Measurements from ENCODE around the gene C1D. TPM values are rescaled to one million over a fixed set of nuclear protein-coding genes. Genes with fewer than 3 reads are reported as not detected.

Gene C1D
- total and polyA plus RNA-seq, 2 donors from 2014 or later = 23.0 to 34.2 TPM

GRCh38 chr2:68108120-68108519, 45.3 kb upstream of the C1D start:
- Histone ChIP-seq H3K9ac (ENCODE audit: low read length in 3 of 3) (no peak overlapping the region), H3K27me3 (ENCODE audit: control insufficient read depth, insufficient read depth, low read length) (no peaks in the 10 kb centered on the region), H3K4me1 (ENCODE audit: control insufficient read depth in 2 of 3, insufficient read depth in 2 of 3, low read depth in 1 of 3, low read length in 3 of 3) (no peaks in the 10 kb centered on the region), H3K9me3 (ENCODE audit: control insufficient read depth in 2 of 3, insufficient read depth in 1 of 3, low read length in 3 of 3) (peaks cover 0 to 4% (median 0%) of the 10 kb centered on the region in 3 donors), H3K4me3 (ENCODE audit: low read length in 3 of 3) (no peak overlapping the region), H3K36me3 (ENCODE audit: control insufficient read depth in 2 of 3, insufficient read depth in 3 of 3, low read length in 3 of 3) (no peaks in the 10 kb centered on the region), H3K27ac (ENCODE audit: low read depth in 2 of 2, low read length in 2 of 2) (no peak overlapping the region)
- DNase-seq (no peak), FAIRE-seq (no peak)
- no peak for TF ChIP-seq CTCF (IDR thresholded peaks at IDR 0.05; ENCODE audit: borderline replicate concordance, extremely low read depth, insufficient read depth)
- intact Hi-C loops (cut with DNase I) = no loop called here

- FAIRE-seq (no peak), DNase-seq (no peak)
- no peak for TF ChIP-seq CTCF (IDR thresholded peaks at IDR 0.05; ENCODE audit: borderline replicate concordance, extremely low read depth, insufficient read depth)
- Histone ChIP-seq H3K9ac (ENCODE audit: low read length in 3 of 3) (no peak overlapping the region), H3K9me3 (ENCODE audit: control insufficient read depth in 2 of 3, insufficient read depth in 1 of 3, low read length in 3 of 3) (peaks cover 0 to 4% (median 0%) of the 10 kb centered on the region in 3 donors), H3K4me1 (ENCODE audit: control insufficient read depth in 2 of 3, insufficient read depth in 2 of 3, low read depth in 1 of 3, low read length in 3 of 3) (no peaks in the 10 kb centered on the region), H3K36me3 (ENCODE audit: control insufficient read depth in 2 of 3, insufficient read depth in 3 of 3, low read length in 3 of 3) (no peaks in the 10 kb centered on the region), H3K27ac (ENCODE audit: low read depth in 2 of 2, low read length in 2 of 2) (no peak overlapping the region), H3K4me3 (ENCODE audit: low read length in 3 of 3) (no peak overlapping the region), H3K27me3 (ENCODE audit: control insufficient read depth, insufficient read depth, low read length) (no peaks in the 10 kb centered on the region)
- intact Hi-C loops (cut with DNase I) = no loop called here
Observed at GRCh38 chr2:68107475-68107874, 44.7 kb upstream of the C1D start.

GRCh38 chr2:68104111-68104835, 41.5 kb upstream of the C1D start:
- no peak for FAIRE-seq
- Histone ChIP-seq H3K4me1 (ENCODE audit: control insufficient read depth in 2 of 3, insufficient read depth in 2 of 3, low read depth in 1 of 3, low read length in 3 of 3) (no peaks in the 10 kb centered on the region), H3K36me3 (ENCODE audit: control insufficient read depth in 2 of 3, insufficient read depth in 3 of 3, low read length in 3 of 3) (no peaks in the 10 kb centered on the region), H3K9ac (ENCODE audit: low read length in 3 of 3) (no peak overlapping the region), H3K27ac (ENCODE audit: low read depth in 2 of 2, low read length in 2 of 2) (no peak overlapping the region), H3K4me3 (ENCODE audit: low read length in 3 of 3) (no peak overlapping the region), H3K27me3 (ENCODE audit: control insufficient read depth, insufficient read depth, low read length) (no peaks in the 10 kb centered on the region), H3K9me3 (ENCODE audit: control insufficient read depth in 2 of 3, insufficient read depth in 1 of 3, low read length in 3 of 3) (peaks cover 0 to 4% (median 0%) of the 10 kb centered on the region in 3 donors)
- intact Hi-C loops (cut with DNase I) = no loop called here
- no peak for DNase-seq
- no peak for TF ChIP-seq CTCF (IDR thresholded peaks at IDR 0.05; ENCODE audit: borderline replicate concordance, extremely low read depth, insufficient read depth)

- intact Hi-C loops (cut with DNase I) = no loop called here
- TF ChIP-seq CTCF (IDR thresholded peaks at IDR 0.05; ENCODE audit: borderline replicate concordance, extremely low read depth, insufficient read depth) = no peak
- no peak for FAIRE-seq
- H3K4me3 ChIP-seq (ENCODE audit: low read length in 3 of 3) = no peak overlapping the region
- H3K27me3 ChIP-seq (ENCODE audit: control insufficient read depth, insufficient read depth, low read length) = no peaks in the 10 kb centered on the region
- no peak for DNase-seq
- H3K9ac ChIP-seq (ENCODE audit: low read length in 3 of 3) = no peak overlapping the region
- H3K36me3 ChIP-seq (ENCODE audit: control insufficient read depth in 2 of 3, insufficient read depth in 3 of 3, low read length in 3 of 3) = no peaks in the 10 kb centered on the region
- peaks cover 0 to 4% (median 0%) of the 10 kb centered on the region in 3 donors for H3K9me3 ChIP-seq (ENCODE audit: control insufficient read depth in 2 of 3, insufficient read depth in 1 of 3, low read length in 3 of 3)
- H3K4me1 ChIP-seq (ENCODE audit: control insufficient read depth in 2 of 3, insufficient read depth in 2 of 3, low read depth in 1 of 3, low read length in 3 of 3) = no peaks in the 10 kb centered on the region
- H3K27ac ChIP-seq (ENCODE audit: low read depth in 2 of 2, low read length in 2 of 2) = no peak overlapping the region
Observed at GRCh38 chr2:68103709-68104055, 40.9 kb upstream of the C1D start.
